Naive B cell (primary cell): Measurements from ENCODE around the gene CAND2. TPM values are rescaled to one million over a fixed set of nuclear protein-coding genes. Genes with fewer than 3 reads are reported as not detected.
A peak's percentile ranks its signal among the peaks of the same experiment; 100 is the strongest.

Experiments used
- ATAC-seq, 2 donors: fragments of 150-1000 bp; cut with Tn5 transposase; 2 replicates each; pipeline ENCODE4 v1.10.0; 2021; ENCODE audit warnings: low read depth in 2 of 2, mild to moderate bottlenecking in 2 of 2, moderate library complexity in 2 of 2
- DNase-seq: peaks from one replicate; pipeline ENCODE4 v3.0.0; 2022
- H3K27ac Mint-ChIP-seq, 6 donors: one replicate each; pipeline ENCODE4 v1.8.0; 2020 to 2022; ENCODE audit warnings: mild to moderate bottlenecking in 6 of 6, mixed read lengths in 6 of 6, moderate library complexity in 5 of 6, inconsistent platforms in 2 of 6
- H3K27me3 Mint-ChIP-seq, 3 donors: one replicate each; pipeline ENCODE4 v1.8.0; 2021 to 2022; ENCODE audit warnings: mixed read lengths in 3 of 3, mild to moderate bottlenecking in 1 of 3
- H3K36me3 Mint-ChIP-seq, 2 donors: one replicate each; pipeline ENCODE4 v1.8.0; 2020 to 2022; ENCODE audit warnings: mixed read lengths in 2 of 2, inconsistent platforms in 1 of 2, mild to moderate bottlenecking in 1 of 2
- H3K4me1 Mint-ChIP-seq, 3 donors: one replicate each; pipeline ENCODE4 v1.8.0; 2020 to 2022; ENCODE audit warnings: mixed read lengths in 3 of 3, inconsistent platforms in 1 of 3, mild to moderate bottlenecking in 1 of 3, moderate library complexity in 1 of 3
- H3K4me3 Mint-ChIP-seq, 8 donors: one replicate each; pipeline ENCODE4 v1.8.0; 2020 to 2022; ENCODE audit warnings: mild to moderate bottlenecking in 8 of 8, mixed read lengths in 8 of 8, moderate library complexity in 8 of 8, inconsistent platforms in 2 of 8
- H3K9me3 Mint-ChIP-seq, 7 donors: one replicate each; pipeline ENCODE4 v1.8.0; 2020 to 2022; ENCODE audit warnings: mixed read lengths in 7 of 7, mild to moderate bottlenecking in 5 of 7, inconsistent platforms in 2 of 7, moderate library complexity in 1 of 7
- polyA plus RNA-seq, 6 donors: library from polyadenylated mRNA; unstranded; fragments of 300-500 nt; fragmentation: Illumina TruSeq; gene quantifications; one replicate each; pipeline ENCODE4 v1.2.3, GENCODE V29; 2021; ENCODE audit warnings: low read depth in 6 of 6

CAND2 gene
- polyA plus RNA-seq, 6 donors from 2014 or later: 0.12 to 0.61 (median 0.49) TPM; not detected in 1

GRCh38 chr3:12813967-12814366 lies 17.5 kb downstream of the CAND2 start:
- H3K27me3 Mint-ChIP-seq: peaks cover 0 to 5% (median 0%) of the 10 kb centered on the region in 3 donors
- ATAC-seq (no peak), DNase-seq (no peak)
- H3K4me1 Mint-ChIP-seq: peaks cover 4 to 9% (median 8%) of the 10 kb centered on the region in 3 donors
- no peaks in the 10 kb centered on the region for H3K36me3 Mint-ChIP-seq
- H3K27ac Mint-ChIP-seq: no peak overlapping the region
- no peak overlapping the region for H3K4me3 Mint-ChIP-seq
- H3K9me3 Mint-ChIP-seq: no peaks in the 10 kb centered on the region

- ATAC-seq: no peak
- Mint-ChIP-seq H3K9me3 (no peaks in the 10 kb centered on the region), H3K36me3 (no peaks in the 10 kb centered on the region), H3K27me3 (peaks cover 0 to 5% (median 0%) of the 10 kb centered on the region in 3 donors), H3K4me1 (peaks cover 0 to 8% (median 6%) of the 10 kb centered on the region in 3 donors), H3K27ac (no peak overlapping the region), H3K4me3 (no peak overlapping the region)
- DNase-seq: no peak
Measured at GRCh38 chr3:12815078-12815477, 18.6 kb downstream of the CAND2 start.

- Mint-ChIP-seq H3K9me3 (no peaks in the 10 kb centered on the region), H3K27ac (no peak overlapping the region), H3K4me1 (peaks cover 0 to 6% (median 4%) of the 10 kb centered on the region in 3 donors), H3K36me3 (no peaks in the 10 kb centered on the region), H3K4me3 (no peak overlapping the region), H3K27me3 (peaks cover 0 to 5% (median 0%) of the 10 kb centered on the region in 3 donors)
- DNase-seq (no peak), ATAC-seq (no peak)
Measured at GRCh38 chr3:12815719-12816118, 19.2 kb downstream of the CAND2 start.

GRCh38 chr3:12816521-12817342 lies 20.3 kb downstream of the CAND2 start:
- Mint-ChIP-seq H3K4me1 (peaks cover 0 to 6% (median 3%) of the 10 kb centered on the region in 3 donors), H3K36me3 (no peaks in the 10 kb centered on the region), H3K4me3 (no peak overlapping the region), H3K27me3 (peaks cover 0 to 5% (median 0%) of the 10 kb centered on the region in 3 donors), H3K9me3 (no peaks in the 10 kb centered on the region), H3K27ac (no peak overlapping the region)
- ATAC-seq: no peak
- DNase-seq: no peak

- H3K27ac Mint-ChIP-seq: no peak overlapping the region
- ATAC-seq (peak; percentile 35 to 37), DNase-seq (no peak)
- H3K4me3 Mint-ChIP-seq: no peak overlapping the region
- peaks cover 0 to 5% (median 0%) of the 10 kb centered on the region in 3 donors for H3K27me3 Mint-ChIP-seq
- H3K36me3 Mint-ChIP-seq: no peaks in the 10 kb centered on the region
- no peaks in the 10 kb centered on the region for H3K9me3 Mint-ChIP-seq
- peaks cover 0 to 6% (median 3%) of the 10 kb centered on the region in 3 donors for H3K4me1 Mint-ChIP-seq
Measured at GRCh38 chr3:12817343-12817710, 20.8 kb downstream of the CAND2 start.

GRCh38 chr3:12818273-12818672 lies 21.8 kb downstream of the CAND2 start:
- peaks cover 0 to 6% (median 3%) of the 10 kb centered on the region in 3 donors for H3K4me1 Mint-ChIP-seq
- DNase-seq (no peak), ATAC-seq (no peak)
- no peaks in the 10 kb centered on the region for H3K36me3 Mint-ChIP-seq
- no peak overlapping the region for H3K27ac Mint-ChIP-seq
- no peak overlapping the region for H3K4me3 Mint-ChIP-seq
- no peaks in the 10 kb centered on the region for H3K9me3 Mint-ChIP-seq
- peaks cover 0 to 5% (median 0%) of the 10 kb centered on the region in 3 donors for H3K27me3 Mint-ChIP-seq

- peaks cover 0 to 5% (median 0%) of the 10 kb centered on the region in 3 donors for H3K27me3 Mint-ChIP-seq
- no peak overlapping the region for H3K27ac Mint-ChIP-seq
- no peaks in the 10 kb centered on the region for H3K36me3 Mint-ChIP-seq
- H3K4me1 Mint-ChIP-seq: peaks cover 0 to 6% (median 3%) of the 10 kb centered on the region in 3 donors
- H3K4me3 Mint-ChIP-seq: no peak overlapping the region
- DNase-seq (no peak), ATAC-seq (peak in 1 of 2 donors; percentile 30)
- no peaks in the 10 kb centered on the region for H3K9me3 Mint-ChIP-seq
Measured at GRCh38 chr3:12818773-12819172, 22.3 kb downstream of the CAND2 start.

- no peaks in the 10 kb centered on the region for H3K36me3 Mint-ChIP-seq
- H3K27ac Mint-ChIP-seq: no peak overlapping the region
- H3K4me3 Mint-ChIP-seq: no peak overlapping the region
- peaks cover 0 to 6% (median 3%) of the 10 kb centered on the region in 3 donors for H3K4me1 Mint-ChIP-seq
- H3K27me3 Mint-ChIP-seq: no peaks in the 10 kb centered on the region
- ATAC-seq: no peak
- no peaks in the 10 kb centered on the region for H3K9me3 Mint-ChIP-seq
- DNase-seq: no peak
Measured at GRCh38 chr3:12822725-12823373, 26.4 kb downstream of the CAND2 start.

- Mint-ChIP-seq H3K27ac (no peak overlapping the region), H3K27me3 (no peaks in the 10 kb centered on the region), H3K4me3 (no peak overlapping the region), H3K36me3 (no peaks in the 10 kb centered on the region), H3K4me1 (no peaks in the 10 kb centered on the region), H3K9me3 (no peaks in the 10 kb centered on the region)
- DNase-seq: no peak
- no peak for ATAC-seq
Measured at GRCh38 chr3:12824299-12824698, 27.8 kb downstream of the CAND2 start.

GRCh38 chr3:12825156-12825555 lies 28.7 kb downstream of the CAND2 start:
- H3K4me3 Mint-ChIP-seq: no peak overlapping the region
- no peaks in the 10 kb centered on the region for H3K4me1 Mint-ChIP-seq
- no peak overlapping the region for H3K27ac Mint-ChIP-seq
- no peak for DNase-seq
- no peak for ATAC-seq
- no peaks in the 10 kb centered on the region for H3K27me3 Mint-ChIP-seq
- no peaks in the 10 kb centered on the region for H3K9me3 Mint-ChIP-seq
- no peaks in the 10 kb centered on the region for H3K36me3 Mint-ChIP-seq

- ATAC-seq: no peak
- Mint-ChIP-seq H3K27me3 (no peaks in the 10 kb centered on the region), H3K36me3 (no peaks in the 10 kb centered on the region), H3K27ac (no peak overlapping the region), H3K4me1 (peaks cover 0 to 10% (median under 1%) of the 10 kb centered on the region in 3 donors), H3K9me3 (no peaks in the 10 kb centered on the region), H3K4me3 (no peak overlapping the region)
- no peak for DNase-seq
Measured at GRCh38 chr3:12828751-12829150, 32.3 kb downstream of the CAND2 start.

- H3K27ac Mint-ChIP-seq: peak overlapping the region in 1 of 6 donors; percentile 7
- no peak for DNase-seq
- H3K27me3 Mint-ChIP-seq: no peaks in the 10 kb centered on the region
- ATAC-seq: no peak
- no peaks in the 10 kb centered on the region for H3K36me3 Mint-ChIP-seq
- no peak overlapping the region for H3K4me3 Mint-ChIP-seq
- H3K9me3 Mint-ChIP-seq: no peaks in the 10 kb centered on the region
- H3K4me1 Mint-ChIP-seq: peaks cover 0 to 13% (median 3%) of the 10 kb centered on the region in 3 donors
Measured at GRCh38 chr3:12829404-12829803, 32.9 kb downstream of the CAND2 start.

- no peaks in the 10 kb centered on the region for H3K36me3 Mint-ChIP-seq
- ATAC-seq (no peak), DNase-seq (no peak)
- no peak overlapping the region for H3K4me3 Mint-ChIP-seq
- peaks cover 2 to 13% (median 3%) of the 10 kb centered on the region in 3 donors for H3K4me1 Mint-ChIP-seq
- H3K27ac Mint-ChIP-seq: peak overlapping the region in 5 of 6 donors; percentile 27 to 69 (median 54)
- H3K27me3 Mint-ChIP-seq: no peaks in the 10 kb centered on the region
- H3K9me3 Mint-ChIP-seq: no peaks in the 10 kb centered on the region
Measured at GRCh38 chr3:12829886-12830784, 33.7 kb downstream of the CAND2 start.
